Esophagus muscularis mucosa (tissue), 4 donors: ENCODE measurements around the gene PLA2R1. TPM values are rescaled to one million over a fixed set of nuclear protein-coding genes. Genes with fewer than 3 reads are reported as not detected.

ENCODE experiments used
- DNase-seq: peaks from one replicate; pipeline ENCODE4 v3.0.0-alpha.2; 2017; ENCODE audit errors: extremely low spot score
- H3K27ac ChIP-seq, 4 donors: fragments of 200-600 bp; sonication (generic); replicated peaks in 1 of 4; 1 replicate in 3 of 4; 2 replicates in 1 of 4; pipeline ENCODE4 v1.5.1; 2016 to 2019; ENCODE audit warnings: mild to moderate bottlenecking in 1 of 4
- H3K27me3 ChIP-seq, 4 donors: fragments of 200-600 bp; sonication (generic); one replicate each; pipeline versions ENCODE4 v1.5.1 to v1.6.0; 2016 to 2019
- H3K36me3 ChIP-seq, 4 donors: fragments of 200-600 bp; sonication (generic); one replicate each; pipeline ENCODE4 v1.5.1; 2016 to 2019
- H3K4me1 ChIP-seq, 4 donors: fragments of 200-600 bp; sonication (generic); one replicate each; pipeline ENCODE4 v1.5.1; 2016 to 2019
- H3K4me3 ChIP-seq, 4 donors: fragments of 200-600 bp; sonication (generic); 1 replicate in 2 of 4; 2 replicates in 2 of 4; pipeline ENCODE4 v1.5.1; 2016 to 2019; ENCODE audit warnings: mild to moderate bottlenecking in 4 of 4, moderate library complexity in 1 of 4
- H3K9me3 ChIP-seq, 4 donors: fragments of 200-600 bp; sonication (generic); 1 replicate in 3 of 4; 2 replicates in 1 of 4; pipeline ENCODE4 v1.5.1; 2016 to 2019
- EP300 ChIP-seq: sonication (generic); formaldehyde crosslinking; IDR thresholded peaks from one replicate; pipeline ENCODE4 v1.6.1; 2017; ENCODE audit warnings: antibody characterized with exemption
- POLR2A ChIP-seq: fragments of 450-650 bp; IDR thresholded peaks from one replicate; pipeline ENCODE4 v1.6.1; 2017; ENCODE audit warnings: antibody characterized with exemption, moderate library complexity, mild to moderate bottlenecking, low read depth
- POLR2AphosphoS5 ChIP-seq, 2 donors: sonication (generic); formaldehyde crosslinking; IDR thresholded peaks; one replicate each; pipeline ENCODE4 v1.6.1; 2017; ENCODE audit warnings: antibody characterized with exemption in 2 of 2
- WGBS: methylation state at CpG from one replicate; pipeline ENCODE4 v1.1.5; 2018; 5-methylcytosine and 5-hydroxymethylcytosine counted together
- intact Hi-C: fragments of 100-400 bp; cut with DNase I; formaldehyde crosslinking; loops from one replicate; pipeline ENCODE4 v1.15.1; 2023
- total RNA-seq, 4 donors: library from RNA; depleted of rRNA; stranded (reverse); fragments of >200 nt; gene quantifications; one replicate each; pipeline versions ENCODE4 v1.1.0 to v1.2.1, GENCODE V29; 2016
- TF ChIP-seq, protein P1 (sequence below), 3 experiments: fragments of 200-600 bp in 2 of 3; fragments of 450-650 bp in 1 of 3; sonication (generic) in 2 of 3; IDR thresholded peaks; one replicate each; pipeline ENCODE4 v1.5.1; 2017 to 2019; ENCODE audit warnings: antibody characterized with exemption in 3 of 3, mild to moderate bottlenecking in 2 of 3, moderate library complexity in 1 of 3

PLA2R1 gene
- total RNA-seq, 4 donors from 2014 or later: 2.8 to 6.4 (median 5.1) TPM

- no peaks in the 10 kb centered on the region for H3K27me3 ChIP-seq
- no peak overlapping the region for H3K4me3 ChIP-seq
- no peaks in the 10 kb centered on the region for H3K36me3 ChIP-seq
- intact Hi-C loops: no loop called here
- no peak for DNase-seq
- WGBS: 100% methylated on average over 2 of the region's 2 CpGs
- H3K9me3 ChIP-seq: no peaks in the 10 kb centered on the region
- TF ChIP-seq POLR2AphosphoS5 (IDR thresholded peaks at IDR 0.05): no peak
- no peak for TF ChIP-seq POLR2A
- TF ChIP-seq, protein P1, sequence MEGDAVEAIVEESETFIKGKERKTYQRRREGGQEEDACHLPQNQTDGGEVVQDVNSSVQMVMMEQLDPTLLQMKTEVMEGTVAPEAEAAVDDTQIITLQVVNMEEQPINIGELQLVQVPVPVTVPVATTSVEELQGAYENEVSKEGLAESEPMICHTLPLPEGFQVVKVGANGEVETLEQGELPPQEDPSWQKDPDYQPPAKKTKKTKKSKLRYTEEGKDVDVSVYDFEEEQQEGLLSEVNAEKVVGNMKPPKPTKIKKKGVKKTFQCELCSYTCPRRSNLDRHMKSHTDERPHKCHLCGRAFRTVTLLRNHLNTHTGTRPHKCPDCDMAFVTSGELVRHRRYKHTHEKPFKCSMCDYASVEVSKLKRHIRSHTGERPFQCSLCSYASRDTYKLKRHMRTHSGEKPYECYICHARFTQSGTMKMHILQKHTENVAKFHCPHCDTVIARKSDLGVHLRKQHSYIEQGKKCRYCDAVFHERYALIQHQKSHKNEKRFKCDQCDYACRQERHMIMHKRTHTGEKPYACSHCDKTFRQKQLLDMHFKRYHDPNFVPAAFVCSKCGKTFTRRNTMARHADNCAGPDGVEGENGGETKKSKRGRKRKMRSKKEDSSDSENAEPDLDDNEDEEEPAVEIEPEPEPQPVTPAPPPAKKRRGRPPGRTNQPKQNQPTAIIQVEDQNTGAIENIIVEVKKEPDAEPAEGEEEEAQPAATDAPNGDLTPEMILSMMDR (IDR thresholded peaks at IDR 0.05): no peak
- TF ChIP-seq EP300: no peak
- H3K27ac ChIP-seq: no peak overlapping the region
- no peaks in the 10 kb centered on the region for H3K4me1 ChIP-seq
These were observed 170.3 kb downstream of the PLA2R1 start for GRCh38 chr2:159891917-159892730.

DNA sequence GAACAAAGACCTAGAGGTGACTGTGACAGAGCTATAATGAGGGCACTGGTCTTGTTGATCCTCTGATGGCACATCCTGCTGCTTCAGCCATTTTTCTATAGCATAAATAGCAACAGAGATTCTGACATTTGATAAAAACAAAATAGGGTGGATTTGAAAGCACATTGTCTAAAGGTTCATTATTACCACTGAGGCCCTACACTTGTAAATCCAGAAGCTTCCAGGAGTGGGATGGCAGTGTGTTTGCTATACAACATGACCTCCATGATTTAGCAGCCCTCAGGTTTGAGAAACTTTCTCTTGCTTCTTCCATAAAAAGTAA is 171.2 kb downstream of the PLA2R1 start:
- intact Hi-C loops: no loop called here
- H3K36me3 ChIP-seq: no peaks in the 10 kb centered on the region
- H3K9me3 ChIP-seq: no peaks in the 10 kb centered on the region
- H3K4me1 ChIP-seq: no peaks in the 10 kb centered on the region
- H3K27ac ChIP-seq: no peak overlapping the region
- TF ChIP-seq POLR2A (no peak), POLR2AphosphoS5 (IDR thresholded peaks at IDR 0.05) (no peak), EP300 (no peak)
- TF ChIP-seq, protein P1 (IDR thresholded peaks at IDR 0.05): no peak
- DNase-seq: no peak
- no peaks in the 10 kb centered on the region for H3K27me3 ChIP-seq
- no peak overlapping the region for H3K4me3 ChIP-seq

DNA sequence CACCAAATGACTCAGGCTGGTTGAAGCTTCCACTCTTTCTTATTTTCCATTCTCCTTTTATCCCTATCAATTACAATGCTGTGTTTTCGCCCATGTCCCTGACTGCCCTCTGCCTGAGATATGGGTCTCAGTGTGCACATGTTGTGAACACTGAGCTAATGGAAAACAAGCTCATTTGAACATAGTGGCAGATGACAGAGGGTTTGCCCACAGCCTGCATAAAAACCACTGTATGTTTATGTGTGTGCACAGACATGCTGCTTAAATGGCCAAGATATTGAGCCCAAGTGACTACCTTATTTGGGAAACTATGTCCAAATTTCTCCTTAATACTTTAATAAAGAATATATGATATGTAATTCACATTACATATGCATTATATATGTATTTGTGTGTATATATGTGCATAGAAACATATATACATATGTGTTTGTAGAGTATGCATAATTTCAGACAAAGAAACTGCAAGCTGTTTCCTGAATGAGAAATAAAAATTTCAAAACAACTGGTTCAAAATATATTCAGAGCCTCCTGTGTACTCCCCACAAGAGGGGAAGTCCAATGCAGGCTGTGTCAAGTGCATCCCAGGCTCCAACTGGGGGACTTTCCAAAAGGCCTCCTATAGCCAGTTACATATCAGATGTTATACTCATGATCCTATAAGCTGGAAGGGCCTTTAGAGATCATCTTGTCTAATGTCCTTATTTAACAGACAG is 171.7 kb downstream of the PLA2R1 start:
- H3K36me3 ChIP-seq: no peaks in the 10 kb centered on the region
- WGBS: 100% methylated on average over 1 of the region's 1 CpG
- TF ChIP-seq, protein P1 (IDR thresholded peaks at IDR 0.05): no peak
- no peak for TF ChIP-seq POLR2AphosphoS5 (IDR thresholded peaks at IDR 0.05)
- no peak overlapping the region for H3K27ac ChIP-seq
- H3K27me3 ChIP-seq: no peaks in the 10 kb centered on the region
- no peaks in the 10 kb centered on the region for H3K9me3 ChIP-seq
- no peaks in the 10 kb centered on the region for H3K4me1 ChIP-seq
- H3K4me3 ChIP-seq: no peak overlapping the region
- intact Hi-C loops: no loop called here
- no peak for DNase-seq

DNA sequence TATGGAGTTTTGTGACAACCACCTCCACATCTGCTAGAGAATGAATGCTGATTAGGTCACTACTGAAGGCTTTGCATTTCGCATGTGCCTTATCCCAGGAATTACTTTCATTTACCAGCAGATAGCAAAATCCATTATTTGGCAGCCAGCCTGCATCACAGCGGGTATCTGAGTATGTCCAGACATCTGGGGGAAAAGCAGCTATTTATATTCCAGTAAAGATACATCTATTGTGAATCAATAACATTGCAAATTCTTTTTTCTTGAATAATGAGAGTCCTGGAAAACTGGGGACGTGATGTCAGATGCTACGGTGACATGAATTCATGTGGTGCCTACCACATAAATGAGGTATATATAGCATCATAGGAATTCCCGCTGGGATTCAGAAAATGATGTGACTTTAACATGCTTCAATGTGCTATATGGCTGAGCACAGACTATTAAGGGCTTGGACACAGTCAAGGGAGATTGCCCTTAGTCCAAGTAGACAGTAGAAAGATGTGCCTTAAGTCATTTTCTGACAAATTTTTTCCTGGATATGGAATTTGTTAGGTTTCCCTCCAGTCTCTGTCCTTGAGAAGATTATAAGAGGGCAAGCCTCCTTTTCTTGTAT is 180.2 kb downstream of the PLA2R1 start:
- Histone ChIP-seq H3K27me3 (no peaks in the 10 kb centered on the region), H3K4me1 (no peaks in the 10 kb centered on the region), H3K27ac (no peak overlapping the region), H3K9me3 (no peaks in the 10 kb centered on the region), H3K36me3 (no peaks in the 10 kb centered on the region), H3K4me3 (no peak overlapping the region)
- no peak for DNase-seq
- TF ChIP-seq EP300: no peak
- TF ChIP-seq POLR2AphosphoS5 (IDR thresholded peaks at IDR 0.05): no peak
- TF ChIP-seq POLR2A: no peak
- TF ChIP-seq, protein P1 (IDR thresholded peaks at IDR 0.05): no peak
- WGBS: 87% methylated on average over 5 of the region's 5 CpGs
- intact Hi-C loops: no loop called here

Other genes with a start within 250 kb of the PLA2R1 start
- gene LY75, start 157.9 kb downstream of the PLA2R1 start, total RNA-seq: 1 to 10 TPM in 3 of 4 donors, under 1 TPM in 1; 0.97 to 2.5 (median 1.3) TPM
- gene ITGB6, start 137.7 kb upstream of the PLA2R1 start, total RNA-seq: 1 to 10 TPM in 1 of 4 donors, under 1 TPM in 1, not detected in 2; 0.17 to 3.4 TPM